Colonic mucosa (tissue), 4 donors: Measurements from ENCODE around the gene SLC24A3. TPM values are rescaled to one million over a fixed set of nuclear protein-coding genes. Genes with fewer than 3 reads are reported as not detected.

Experiments
- DNase-seq: peaks from one replicate; pipeline ENCODE4 v3.0.0-alpha.2; 2020
- H3K27ac ChIP-seq: fragments of 200-600 bp; one replicate; pipeline ENCODE4 v1.8.0; 2021
- H3K27me3 ChIP-seq: fragments of 200-600 bp; one replicate; pipeline ENCODE4 v1.8.0; 2021
- H3K36me3 ChIP-seq: fragments of 200-600 bp; one replicate; pipeline ENCODE4 v1.8.0; 2021
- H3K4me1 ChIP-seq: fragments of 200-600 bp; one replicate; pipeline ENCODE4 v1.8.0; 2021; ENCODE audit warnings: mild to moderate bottlenecking
- H3K4me3 ChIP-seq: fragments of 200-600 bp; one replicate; pipeline ENCODE4 v1.8.0; 2021
- H3K9ac ChIP-seq, 2 donors: one replicate each; pipeline ENCODE4 v1.7.0; 2013; ENCODE audit warnings: control low read depth in 2 of 2, low read depth in 2 of 2, low read length in 2 of 2
- H3K9me3 ChIP-seq: fragments of 200-600 bp; one replicate; pipeline ENCODE4 v1.8.0; 2021
- CTCF ChIP-seq: fragments of 200-600 bp; IDR thresholded peaks from one replicate; pipeline ENCODE4 v1.8.0; 2022; ENCODE audit warnings: antibody characterized with exemption, mild to moderate bottlenecking
- intact Hi-C: fragments of 100-400 bp; cut with DNase I; formaldehyde crosslinking; loops from one replicate; pipeline ENCODE4 v1.14.1; 2022
- total RNA-seq, 2 donors: library from RNA; stranded (reverse); fragmentation: NEBNext Ultra II Directional in 1 of 2; extraction: Animal tissue kit (Norgen Biotek cat#: 25700) in 1 of 2; gene quantifications; one replicate each; pipeline ENCODE4 v1.2.1, GENCODE V29; 2021
- donor health status: healthy.
- donor health status: DM: no; HTN: no; CAD: no.
- donor health status: DM: no; HTN: no; CAD: no.

The SLC24A3 gene
- total RNA-seq, 2 donors from 2014 or later = 3.6 to 6.6 TPM

- H3K9me3 ChIP-seq = no peaks in the 10 kb centered on the region
- H3K9ac ChIP-seq = no peak overlapping the region
- H3K27me3 ChIP-seq = no peaks in the 10 kb centered on the region
- DNase-seq = no peak
- no peak overlapping the region for H3K27ac ChIP-seq
- no peaks in the 10 kb centered on the region for H3K36me3 ChIP-seq
- intact Hi-C loops = no loop called here
- no peak overlapping the region for H3K4me3 ChIP-seq
- H3K4me1 ChIP-seq = no peaks in the 10 kb centered on the region
- no peak for TF ChIP-seq CTCF
Observed at GRCh38 chr20:19501476-19502115, 289.2 kb downstream of the SLC24A3 start.

- Histone ChIP-seq H3K4me1 (no peaks in the 10 kb centered on the region), H3K36me3 (no peaks in the 10 kb centered on the region), H3K9me3 (no peaks in the 10 kb centered on the region), H3K27ac (no peak overlapping the region), H3K27me3 (no peaks in the 10 kb centered on the region), H3K9ac (no peak overlapping the region), H3K4me3 (no peak overlapping the region)
- TF ChIP-seq CTCF = no peak
- DNase-seq = no peak
- intact Hi-C loops = no loop called here
Observed at GRCh38 chr20:19502169-19502568, 289.7 kb downstream of the SLC24A3 start.

- Histone ChIP-seq H3K4me3 (no peak overlapping the region), H3K27ac (no peak overlapping the region), H3K9ac (no peak overlapping the region), H3K9me3 (no peaks in the 10 kb centered on the region), H3K27me3 (no peaks in the 10 kb centered on the region), H3K4me1 (no peaks in the 10 kb centered on the region), H3K36me3 (no peaks in the 10 kb centered on the region)
- intact Hi-C loops = no loop called here
- TF ChIP-seq CTCF = no peak
- DNase-seq = no peak
Observed at GRCh38 chr20:19504251-19504650, 291.8 kb downstream of the SLC24A3 start.

- Histone ChIP-seq H3K36me3 (no peaks in the 10 kb centered on the region), H3K9ac (no peak overlapping the region), H3K9me3 (no peaks in the 10 kb centered on the region), H3K4me1 (no peaks in the 10 kb centered on the region), H3K27ac (no peak overlapping the region), H3K27me3 (no peaks in the 10 kb centered on the region), H3K4me3 (no peak overlapping the region)
- no peak for TF ChIP-seq CTCF
- no peak for DNase-seq
- intact Hi-C loops = no loop called here
Observed at GRCh38 chr20:19506021-19506420, 293.6 kb downstream of the SLC24A3 start.

GRCh38 chr20:19508449-19508848 is 296.0 kb downstream of the SLC24A3 start:
- Histone ChIP-seq H3K4me1 (no peaks in the 10 kb centered on the region), H3K4me3 (no peak overlapping the region), H3K36me3 (no peaks in the 10 kb centered on the region), H3K9me3 (no peaks in the 10 kb centered on the region), H3K9ac (no peak overlapping the region), H3K27ac (no peak overlapping the region), H3K27me3 (no peaks in the 10 kb centered on the region)
- DNase-seq = no peak
- intact Hi-C loops = no loop called here
- TF ChIP-seq CTCF = no peak
